ENCODE results near the gene SF3B4. TPM values are rescaled to one million over a fixed set of nuclear protein-coding genes. Genes with fewer than 3 reads are reported as not detected.

Gene SF3B4, protein sequence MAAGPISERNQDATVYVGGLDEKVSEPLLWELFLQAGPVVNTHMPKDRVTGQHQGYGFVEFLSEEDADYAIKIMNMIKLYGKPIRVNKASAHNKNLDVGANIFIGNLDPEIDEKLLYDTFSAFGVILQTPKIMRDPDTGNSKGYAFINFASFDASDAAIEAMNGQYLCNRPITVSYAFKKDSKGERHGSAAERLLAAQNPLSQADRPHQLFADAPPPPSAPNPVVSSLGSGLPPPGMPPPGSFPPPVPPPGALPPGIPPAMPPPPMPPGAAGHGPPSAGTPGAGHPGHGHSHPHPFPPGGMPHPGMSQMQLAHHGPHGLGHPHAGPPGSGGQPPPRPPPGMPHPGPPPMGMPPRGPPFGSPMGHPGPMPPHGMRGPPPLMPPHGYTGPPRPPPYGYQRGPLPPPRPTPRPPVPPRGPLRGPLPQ
- 10 to 100 TPM in 1 of 4 donors, 1 to 10 TPM in 3; 4.4 to 17.4 (median 8.1) TPM for total RNA-seq

DNA sequence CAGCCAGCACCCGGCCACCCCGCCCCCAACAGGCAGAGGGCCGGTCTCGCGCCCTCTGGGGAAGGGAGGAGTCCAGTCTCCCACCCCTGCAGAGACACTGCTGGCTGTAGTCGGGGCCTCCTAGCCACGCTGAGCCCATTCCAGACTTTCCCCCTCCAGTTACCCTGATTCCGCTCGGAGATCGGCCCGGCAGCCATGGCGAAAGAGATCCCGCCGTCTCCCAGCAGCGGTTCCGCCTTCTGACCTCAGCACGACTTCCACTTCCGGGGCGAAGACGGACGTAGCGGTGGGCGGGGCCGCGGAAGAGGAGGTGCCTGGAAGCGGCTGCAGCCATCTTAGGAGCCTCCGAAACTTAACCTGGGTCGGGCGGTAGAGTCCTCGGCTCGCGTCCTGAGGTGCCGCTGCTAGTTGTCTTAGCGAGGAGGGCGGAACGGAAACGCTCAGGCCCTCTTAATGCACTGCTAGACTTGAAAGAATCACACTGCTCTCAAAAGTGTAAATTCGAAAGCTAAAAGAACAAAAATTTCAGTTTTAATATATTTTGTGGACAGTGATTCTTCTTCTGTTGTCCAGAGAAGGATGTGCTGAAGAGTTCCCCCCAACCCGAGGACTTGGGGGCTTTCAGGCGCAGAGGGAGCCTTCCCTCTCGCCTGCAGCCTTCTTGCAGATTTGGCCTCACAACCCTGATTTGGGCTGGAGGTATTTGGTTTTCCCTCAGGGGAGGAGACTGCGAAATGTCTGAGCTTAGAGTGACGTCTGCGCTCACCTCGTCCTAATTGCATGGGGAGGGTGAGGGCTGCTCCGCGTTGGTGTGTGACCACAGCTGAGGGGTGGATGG lies at the start of gene SF3B4:
SF3B4 (minus strand) TSS at position 241 of the 838 bp plus-strand sequence; CDS start at position 197, 44 bp downstream.
- peak within 1 kb of the TSS; percentile 73 to 98 (median 92) for H3K4me3 ChIP-seq
- in situ Hi-C loops (cut with MboI; ENCODE audit: low sequenced_read_pairs in 4 of 4) (no loop called here), intact Hi-C loops (cut with DNase I; ENCODE audit: low total_unique reads) (loop anchor here (1.0 kb wide), 2 partner anchors 28 to 39 kb away; partner anchors contain the start of gene BOLA1)
- H3K4me1 ChIP-seq: peaks cover 29 to 33% of the 10 kb centered on the region in 2 donors
- no peaks in the 10 kb centered on the region for H3K9me3 ChIP-seq
- TF ChIP-seq POLR2A (IDR thresholded peaks at IDR 0.05): peak; percentile 81 to 89
- TF ChIP-seq, protein P1, sequence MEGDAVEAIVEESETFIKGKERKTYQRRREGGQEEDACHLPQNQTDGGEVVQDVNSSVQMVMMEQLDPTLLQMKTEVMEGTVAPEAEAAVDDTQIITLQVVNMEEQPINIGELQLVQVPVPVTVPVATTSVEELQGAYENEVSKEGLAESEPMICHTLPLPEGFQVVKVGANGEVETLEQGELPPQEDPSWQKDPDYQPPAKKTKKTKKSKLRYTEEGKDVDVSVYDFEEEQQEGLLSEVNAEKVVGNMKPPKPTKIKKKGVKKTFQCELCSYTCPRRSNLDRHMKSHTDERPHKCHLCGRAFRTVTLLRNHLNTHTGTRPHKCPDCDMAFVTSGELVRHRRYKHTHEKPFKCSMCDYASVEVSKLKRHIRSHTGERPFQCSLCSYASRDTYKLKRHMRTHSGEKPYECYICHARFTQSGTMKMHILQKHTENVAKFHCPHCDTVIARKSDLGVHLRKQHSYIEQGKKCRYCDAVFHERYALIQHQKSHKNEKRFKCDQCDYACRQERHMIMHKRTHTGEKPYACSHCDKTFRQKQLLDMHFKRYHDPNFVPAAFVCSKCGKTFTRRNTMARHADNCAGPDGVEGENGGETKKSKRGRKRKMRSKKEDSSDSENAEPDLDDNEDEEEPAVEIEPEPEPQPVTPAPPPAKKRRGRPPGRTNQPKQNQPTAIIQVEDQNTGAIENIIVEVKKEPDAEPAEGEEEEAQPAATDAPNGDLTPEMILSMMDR (IDR thresholded peaks at IDR 0.05 in 4 of 5, conservative IDR thresholded peaks at IDR 0.05 in 1 of 5): peak in 3 of 5 experiments; percentile 15 to 39 (median 31)
- peaks cover 0 to 42% of the 10 kb centered on the region in 2 donors for H3K36me3 ChIP-seq
- H3K27me3 ChIP-seq: no peaks in the 10 kb centered on the region
- DNase-seq (peak; percentile 95), ATAC-seq (peak; percentile 98 to 99)
- peak within 1 kb of the TSS; percentile 92 to 98 (median 94) for H3K27ac ChIP-seq

DNA sequence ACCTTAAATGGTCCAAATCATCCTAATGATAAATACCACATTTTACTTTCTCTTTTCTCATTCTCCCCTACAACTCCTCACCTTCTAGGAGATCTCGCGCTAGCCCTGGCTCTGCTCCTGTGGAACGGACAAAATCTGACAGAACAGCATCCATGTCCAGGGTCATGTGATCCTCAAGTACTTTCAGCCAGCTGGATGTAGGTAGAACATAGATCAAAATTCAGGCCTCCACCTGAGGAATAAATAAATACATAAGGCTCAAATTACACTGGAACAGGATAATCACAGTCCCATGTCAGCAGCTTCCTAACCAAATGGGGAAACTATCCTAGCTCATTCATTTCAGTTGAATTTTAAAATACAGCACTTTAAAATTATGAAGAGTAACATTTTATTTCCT lies 49.7 kb upstream of the SF3B4 start:
- ATAC-seq (peak; percentile 63 to 88), DNase-seq (no peak)
- Histone ChIP-seq H3K27me3 (no peaks in the 10 kb centered on the region), H3K27ac (peak overlapping the region; percentile 64 to 77 (median 69)), H3K4me1 (peaks cover 42 to 45% of the 10 kb centered on the region in 2 donors), H3K9me3 (no peaks in the 10 kb centered on the region), H3K4me3 (peak overlapping the region in 1 of 4 donors; percentile 14), H3K36me3 (peaks cover 0 to 40% of the 10 kb centered on the region in 2 donors)
- intact Hi-C loops (cut with DNase I; ENCODE audit: low total_unique reads) (no loop called here), in situ Hi-C loops (cut with MboI; ENCODE audit: low sequenced_read_pairs in 4 of 4) (no loop called here)
- TF ChIP-seq, protein P1 (IDR thresholded peaks at IDR 0.05 in 4 of 5, conservative IDR thresholded peaks at IDR 0.05 in 1 of 5): no peak
- TF ChIP-seq POLR2A (IDR thresholded peaks at IDR 0.05): no peak

DNA sequence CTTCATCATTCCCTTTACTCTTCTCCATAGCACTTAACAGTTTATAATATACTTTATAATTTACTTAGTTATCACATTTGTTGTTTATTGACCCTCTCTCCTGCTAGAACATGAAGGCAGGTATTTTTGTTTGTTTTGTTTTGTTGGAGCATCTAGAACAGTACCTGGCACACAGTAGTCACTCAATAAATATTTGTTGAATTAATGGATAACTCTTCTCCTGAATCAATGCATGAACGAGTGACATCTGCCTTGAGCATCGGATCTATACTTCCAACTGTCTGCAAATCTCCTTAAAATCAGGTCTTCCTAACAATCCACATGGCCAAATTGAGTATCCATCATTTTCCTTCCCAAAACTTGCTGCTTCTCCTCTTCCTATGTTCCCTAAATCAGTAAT lies 44.9 kb upstream of the SF3B4 start:
- peaks cover 5 to 9% of the 10 kb centered on the region in 2 donors for H3K4me1 ChIP-seq
- no peak overlapping the region for H3K4me3 ChIP-seq
- intact Hi-C loops (cut with DNase I; ENCODE audit: low total_unique reads): no loop called here
- H3K9me3 ChIP-seq: no peaks in the 10 kb centered on the region
- TF ChIP-seq POLR2A (IDR thresholded peaks at IDR 0.05): no peak
- TF ChIP-seq, protein P1 (IDR thresholded peaks at IDR 0.05 in 4 of 5, conservative IDR thresholded peaks at IDR 0.05 in 1 of 5): no peak
- in situ Hi-C loops (cut with MboI; ENCODE audit: low sequenced_read_pairs in 4 of 4): loop anchor here in 1 of 4 donors (25.0 kb wide), 1 partner anchor 215 kb away; no protein-coding TSS in a partner anchor
- ATAC-seq (no peak), DNase-seq (no peak)
- no peaks in the 10 kb centered on the region for H3K27me3 ChIP-seq
- H3K27ac ChIP-seq: no peak overlapping the region
- peaks cover 3 to 88% of the 10 kb centered on the region in 2 donors for H3K36me3 ChIP-seq

DNA sequence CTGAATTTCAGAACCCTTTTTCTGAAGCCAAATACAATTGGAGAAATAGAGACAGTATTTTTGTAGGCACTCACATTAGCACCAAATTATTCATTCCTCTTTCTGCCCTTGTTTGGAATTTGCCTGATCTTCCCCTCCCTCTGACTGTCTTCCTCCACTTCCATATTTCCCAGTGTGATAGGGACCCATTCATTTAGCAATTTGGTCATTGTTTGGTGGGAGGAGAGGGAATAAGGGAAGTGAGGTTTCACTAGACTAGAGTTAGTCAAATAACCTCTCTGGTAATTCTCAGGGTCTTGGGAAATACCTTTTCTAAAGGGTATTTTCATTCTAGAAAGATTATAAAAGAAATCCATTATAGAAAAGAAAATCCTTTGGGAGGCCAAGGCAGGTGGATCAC lies 40.0 kb upstream of the SF3B4 start:
- intact Hi-C loops (cut with DNase I; ENCODE audit: low total_unique reads): no loop called here
- in situ Hi-C loops (cut with MboI; ENCODE audit: low sequenced_read_pairs in 4 of 4): loop anchor here in 2 of 4 donors (5.0 to 25.0 kb wide), 3 partner anchors 80 to 220 kb away; no protein-coding TSS in a partner anchor
- no peak for ATAC-seq

More for the DNA sequence above, 40.0 kb upstream of the SF3B4 start:
- H3K9me3 ChIP-seq: no peaks in the 10 kb centered on the region
- H3K27ac ChIP-seq: no peak overlapping the region
- H3K4me3 ChIP-seq: no peak overlapping the region
- no peaks in the 10 kb centered on the region for H3K4me1 ChIP-seq
- no peak for DNase-seq
- no peaks in the 10 kb centered on the region for H3K27me3 ChIP-seq
- H3K36me3 ChIP-seq: peaks cover 3 to 99% of the 10 kb centered on the region in 2 donors
- TF ChIP-seq, protein P1 (IDR thresholded peaks at IDR 0.05 in 4 of 5, conservative IDR thresholded peaks at IDR 0.05 in 1 of 5): no peak
- TF ChIP-seq POLR2A (IDR thresholded peaks at IDR 0.05): no peak

Data from gastrocnemius medialis (tissue), 4 donors.